Measurements from ENCODE around the gene A2ML1.
"Not testable (repeated sequence)": the region's sequence is repeated elsewhere in the genome, so short reads cannot be mapped to it uniquely, and the experiment has no call there.

Gene A2ML1

GRCh38 chr12:8906266-8907180 is 84.1 kb downstream of the A2ML1 start:
- DNase-seq (ENCODE audit: low read depth) = no peak

GRCh38 chr12:8907513-8907912 is 85.1 kb downstream of the A2ML1 start:
- DNase-seq (ENCODE audit: low read depth) = no peak

GRCh38 chr12:8909752-8910151 is 87.3 kb downstream of the A2ML1 start:
- DNase-seq (ENCODE audit: low read depth) = no peak

DNA sequence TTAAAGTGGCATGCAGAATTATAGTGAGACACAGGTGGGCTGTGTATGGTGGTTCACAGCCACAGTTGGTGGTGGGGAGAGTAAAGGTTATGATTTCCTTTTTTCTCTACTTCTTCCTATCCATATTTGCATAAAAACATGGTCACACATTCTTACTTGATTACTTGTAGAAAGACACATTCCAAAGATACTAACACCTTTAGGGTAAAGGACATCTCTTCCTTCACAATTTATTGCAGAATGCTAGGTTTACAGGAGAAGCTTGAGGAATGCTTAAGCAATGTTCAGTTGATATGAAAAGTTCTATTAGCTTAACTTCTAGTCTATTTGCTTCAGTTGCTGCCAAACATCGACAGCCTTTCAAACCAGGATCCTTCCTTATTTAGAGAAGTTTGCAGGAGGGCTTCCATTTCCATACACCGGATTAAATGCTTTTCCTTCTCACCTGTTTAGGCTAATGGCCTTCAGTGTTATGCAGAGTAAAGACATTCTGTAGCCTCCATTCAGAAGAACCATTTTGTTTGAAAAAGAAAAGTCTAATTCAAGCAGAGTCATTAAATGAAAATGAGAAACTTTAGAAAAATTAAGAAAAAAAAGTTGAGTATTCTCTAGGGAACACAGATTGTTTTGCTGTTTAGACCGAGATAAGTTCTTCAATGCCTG is 89.3 kb downstream of the A2ML1 start:
- no peak for DNase-seq (ENCODE audit: low read depth)

DNA sequence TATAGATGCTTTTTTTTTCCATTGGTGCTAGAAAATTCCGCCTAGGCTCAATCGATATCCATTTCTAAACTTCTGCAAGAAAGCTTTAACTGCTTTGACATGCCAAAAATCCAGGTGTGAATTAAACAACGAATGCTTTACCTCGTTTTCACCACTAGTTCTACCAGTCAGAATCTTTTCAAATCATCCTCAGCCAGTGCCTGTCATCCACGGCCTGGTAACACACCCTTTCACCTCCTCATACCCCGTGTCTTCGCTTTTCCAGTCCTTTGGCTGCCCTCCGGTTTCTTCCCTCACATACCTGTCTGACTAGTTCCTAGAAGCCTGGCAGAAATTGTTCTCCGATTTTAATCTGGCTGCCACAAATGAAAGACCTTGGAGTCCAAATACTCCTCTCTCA is 90.5 kb downstream of the A2ML1 start:
- DNase-seq (ENCODE audit: low read depth) = no peak

- no peak for DNase-seq (ENCODE audit: low read depth)
Observed at GRCh38 chr12:8913702-8914032, 91.2 kb downstream of the A2ML1 start.

DNA sequence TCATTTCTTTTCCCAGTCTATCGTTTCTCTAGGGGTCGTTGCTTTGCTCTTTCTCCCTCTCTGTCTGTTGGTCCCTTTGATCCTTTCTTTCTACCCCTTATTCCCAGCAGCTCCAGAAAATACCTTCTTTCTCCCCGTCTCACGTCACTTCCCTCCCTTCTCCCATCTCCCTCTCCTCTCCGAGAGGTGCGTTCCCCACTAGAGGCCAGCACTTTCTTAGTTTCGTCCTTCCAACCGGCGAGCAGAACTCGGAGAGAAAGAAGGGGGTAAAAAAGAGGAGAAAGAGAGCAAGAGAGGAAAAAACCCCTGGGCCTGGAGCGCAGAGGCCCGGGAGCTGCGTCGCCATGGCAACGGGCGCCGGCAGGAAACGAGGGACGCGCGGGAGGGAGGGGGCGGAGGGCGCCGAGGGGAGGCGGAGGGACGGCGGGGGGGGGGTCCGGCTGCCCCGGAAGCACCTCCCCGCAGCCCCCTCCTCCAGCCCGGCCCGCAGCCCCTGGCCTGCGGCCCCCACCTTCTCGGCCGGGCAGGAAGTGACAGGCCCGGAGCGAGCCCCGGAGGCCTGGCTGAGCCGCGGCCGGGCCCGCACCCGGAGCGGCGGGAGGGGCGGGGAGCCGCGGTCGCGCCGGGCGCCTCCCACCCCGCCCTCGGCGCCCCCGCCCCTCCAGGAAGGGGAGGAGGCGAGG is 91.8 kb downstream of the A2ML1 start, which contains the start of gene PHC1:
Gene PHC1, plus strand, starts transcription at position 477 of the 683 bp plus-strand sequence. CDS start 3,169 bp downstream, outside the sequence.
- DNase-seq (ENCODE audit: low read depth) = peak; percentile 71

- DNase-seq (ENCODE audit: low read depth) = peak; percentile 46
Observed at GRCh38 chr12:8914716-8915526, 92.5 kb downstream of the A2ML1 start.

- DNase-seq (ENCODE audit: low read depth) = no peak
Observed at GRCh38 chr12:8916154-8916553, 93.7 kb downstream of the A2ML1 start.

DNA sequence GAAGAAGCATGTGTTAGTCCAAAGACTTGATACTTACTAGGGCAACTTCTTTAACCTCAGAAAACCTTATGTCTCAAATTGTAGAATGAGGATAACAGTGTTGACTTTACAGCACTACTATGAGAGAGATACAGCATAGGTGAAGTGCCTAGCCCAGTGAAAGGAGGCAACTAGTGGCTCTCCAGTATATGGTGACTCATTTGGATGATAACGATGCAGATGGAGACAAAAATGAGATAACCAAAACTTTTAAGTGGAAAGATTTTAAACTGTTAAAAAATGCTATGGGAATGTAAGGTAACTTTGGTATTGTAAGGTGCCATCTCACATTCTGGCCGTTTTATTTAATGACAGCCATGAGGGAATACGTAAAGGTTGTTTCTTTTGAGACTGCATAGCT is 94.6 kb downstream of the A2ML1 start:
- DNase-seq (ENCODE audit: low read depth) = no peak

DNA sequence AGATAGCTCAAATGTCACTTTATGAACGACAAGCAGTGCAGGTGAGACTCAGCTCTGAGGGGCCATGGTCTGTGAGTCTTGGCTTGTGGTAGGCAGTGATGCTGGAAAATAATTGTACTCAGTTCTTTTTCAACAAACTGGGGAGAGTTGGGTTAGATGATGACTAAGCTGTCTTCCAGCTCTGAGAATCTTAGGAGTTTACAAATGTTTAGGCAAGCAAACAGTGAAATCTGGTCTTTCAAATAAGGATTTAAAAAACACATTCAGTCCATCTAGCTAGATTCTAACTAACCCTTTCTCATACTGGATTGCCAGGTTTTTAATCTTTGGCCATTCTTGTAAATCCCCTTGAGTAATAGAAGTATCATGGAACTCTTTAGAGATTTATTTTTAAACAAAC is 95.3 kb downstream of the A2ML1 start:
- DNase-seq (ENCODE audit: low read depth) = no peak

DNA sequence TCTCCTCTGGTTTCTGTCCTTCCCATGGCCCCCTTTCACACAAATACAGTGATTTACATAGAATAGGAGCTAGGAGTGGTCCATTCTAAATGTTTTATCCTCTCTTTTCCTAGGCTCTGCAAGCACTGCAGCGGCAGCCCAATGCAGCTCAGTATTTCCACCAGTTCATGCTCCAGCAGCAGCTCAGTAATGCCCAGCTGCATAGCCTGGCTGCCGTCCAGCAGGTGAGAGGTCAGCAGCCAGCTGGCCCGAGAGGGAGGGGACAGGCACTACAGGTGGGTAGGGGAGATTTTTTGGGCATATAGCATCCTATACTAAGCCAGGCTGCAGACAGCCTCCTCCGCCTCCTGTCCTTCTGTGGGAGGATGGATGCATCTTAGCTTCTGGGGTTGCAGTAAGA is 97.2 kb downstream of the A2ML1 start:
- DNase-seq (ENCODE audit: low read depth) = not testable (repeated sequence)

DNA sequence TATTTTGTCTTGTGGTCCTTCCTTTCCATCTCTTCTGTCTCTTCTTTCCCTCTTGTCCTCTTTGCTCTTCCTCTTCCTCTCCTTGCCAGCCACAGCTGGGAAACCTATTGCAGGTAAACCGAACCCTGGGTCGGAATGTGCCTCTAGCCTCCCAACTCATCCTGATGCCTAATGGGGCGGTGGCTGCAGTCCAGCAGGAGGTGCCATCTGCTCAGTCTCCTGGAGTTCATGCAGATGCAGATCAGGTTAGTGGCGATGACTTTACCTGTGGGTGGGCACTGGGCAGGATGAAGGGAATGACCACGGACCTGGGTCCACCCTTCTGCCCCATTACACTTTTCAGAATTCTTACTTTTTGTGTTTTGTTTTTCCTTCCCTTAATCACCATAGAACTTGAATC is 100.1 kb downstream of the A2ML1 start:
- no peak for DNase-seq (ENCODE audit: low read depth)
